ENCODE results near the gene VSTM2B. TPM values are rescaled to one million over a fixed set of nuclear protein-coding genes. Genes with fewer than 3 reads are reported as not detected.

Gene VSTM2B
- polyA plus RNA-seq, 1 donor (not counting 4 experiments of a cell fraction or from before 2014, with no cell fraction given): not detected

GRCh38 chr19:29577649-29577963 lies 51.8 kb downstream of the VSTM2B start:
- Histone ChIP-seq H2AFZ (ENCODE audit: control insufficient read depth, low read length) (no peak overlapping the region), H3K27me3 (ENCODE audit: control insufficient read depth, extremely low read depth, insufficient read depth, low read length) (peaks cover 7% of the 10 kb centered on the region), H3K4me1 (ENCODE audit: control insufficient read depth, extremely low read depth, insufficient read depth, low read length) (no peaks in the 10 kb centered on the region), H3K9me1 (ENCODE audit: control insufficient read depth, extremely low read depth, insufficient read depth, low read length) (no peaks in the 10 kb centered on the region), H3K4me3 (ENCODE audit: control insufficient read depth in 2 of 3, extremely low read depth in 1 of 3, insufficient read depth in 2 of 3, low read depth in 1 of 3, low read length in 3 of 3) (no peak overlapping the region), H3K36me3 (ENCODE audit: control insufficient read depth in 2 of 2, extremely low read depth in 1 of 2, insufficient read depth in 2 of 2, low read length in 2 of 2) (no peaks in the 10 kb centered on the region), H3K9me3 (ENCODE audit: control insufficient read depth, low read depth, low read length) (no peaks in the 10 kb centered on the region), H3K27ac (ENCODE audit: control insufficient read depth, insufficient read depth, low read length) (no peak overlapping the region), H4K20me1 (ENCODE audit: control insufficient read depth, extremely low read depth, insufficient read depth, low read length) (no peaks in the 10 kb centered on the region), H3K4me2 (ENCODE audit: control insufficient read depth, extremely low read depth, insufficient read depth, low read depth, low read length) (no peak overlapping the region), H3K9ac (ENCODE audit: control insufficient read depth, extremely low read depth, insufficient read depth, low read length) (no peak overlapping the region), H3K79me2 (ENCODE audit: control insufficient read depth, insufficient read depth, low read length) (no peaks in the 10 kb centered on the region)
- TF ChIP-seq EZH2 (IDR thresholded peaks at IDR 0.05; ENCODE audit: low read length): no peak
- no peak for TF ChIP-seq CTCF (optimal IDR thresholded peaks at IDR 0.05 in 1 of 3, IDR thresholded peaks at IDR 0.05 in 1 of 3, conservative IDR thresholded peaks at IDR 0.05 in 1 of 3; ENCODE audit: extremely low read depth in 1 of 3, insufficient read depth in 2 of 3, low read length in 3 of 3)
- DNase-seq (ENCODE audit: low read depth, low spot score) (no peak), FAIRE-seq (no peak)
- dilution Hi-C loops (cut with MboI; ENCODE audit: extremely low pct_ligation_motif_present, low sequenced_read_pairs): no loop called here

- H3K9ac ChIP-seq (ENCODE audit: control insufficient read depth, extremely low read depth, insufficient read depth, low read length): no peak overlapping the region
- H3K9me1 ChIP-seq (ENCODE audit: control insufficient read depth, extremely low read depth, insufficient read depth, low read length): no peaks in the 10 kb centered on the region
- H3K9me3 ChIP-seq (ENCODE audit: control insufficient read depth, low read depth, low read length): no peaks in the 10 kb centered on the region
- H4K20me1 ChIP-seq (ENCODE audit: control insufficient read depth, extremely low read depth, insufficient read depth, low read length): no peaks in the 10 kb centered on the region
- TF ChIP-seq CTCF (optimal IDR thresholded peaks at IDR 0.05 in 1 of 3, IDR thresholded peaks at IDR 0.05 in 1 of 3, conservative IDR thresholded peaks at IDR 0.05 in 1 of 3; ENCODE audit: extremely low read depth in 1 of 3, insufficient read depth in 2 of 3, low read length in 3 of 3): no peak
- no peak for TF ChIP-seq EZH2 (IDR thresholded peaks at IDR 0.05; ENCODE audit: low read length)
- peaks cover 7% of the 10 kb centered on the region for H3K27me3 ChIP-seq (ENCODE audit: control insufficient read depth, extremely low read depth, insufficient read depth, low read length)
- DNase-seq (ENCODE audit: low read depth, low spot score) (no peak), FAIRE-seq (no peak)
- dilution Hi-C loops (cut with MboI; ENCODE audit: extremely low pct_ligation_motif_present, low sequenced_read_pairs): no loop called here
- no peaks in the 10 kb centered on the region for H3K36me3 ChIP-seq (ENCODE audit: control insufficient read depth in 2 of 2, extremely low read depth in 1 of 2, insufficient read depth in 2 of 2, low read length in 2 of 2)
- H3K27ac ChIP-seq (ENCODE audit: control insufficient read depth, insufficient read depth, low read length): no peak overlapping the region
- no peak overlapping the region for H2AFZ ChIP-seq (ENCODE audit: control insufficient read depth, low read length)
- H3K4me1 ChIP-seq (ENCODE audit: control insufficient read depth, extremely low read depth, insufficient read depth, low read length): no peaks in the 10 kb centered on the region
- H3K79me2 ChIP-seq (ENCODE audit: control insufficient read depth, insufficient read depth, low read length): no peaks in the 10 kb centered on the region
- H3K4me2 ChIP-seq (ENCODE audit: control insufficient read depth, extremely low read depth, insufficient read depth, low read depth, low read length): no peak overlapping the region
- H3K4me3 ChIP-seq (ENCODE audit: control insufficient read depth in 2 of 3, extremely low read depth in 1 of 3, insufficient read depth in 2 of 3, low read depth in 1 of 3, low read length in 3 of 3): no peak overlapping the region
Observed at GRCh38 chr19:29578349-29578748, 52.6 kb downstream of the VSTM2B start.
